ENCODE data around the gene ERC2.

The ERC2 gene

DNA sequence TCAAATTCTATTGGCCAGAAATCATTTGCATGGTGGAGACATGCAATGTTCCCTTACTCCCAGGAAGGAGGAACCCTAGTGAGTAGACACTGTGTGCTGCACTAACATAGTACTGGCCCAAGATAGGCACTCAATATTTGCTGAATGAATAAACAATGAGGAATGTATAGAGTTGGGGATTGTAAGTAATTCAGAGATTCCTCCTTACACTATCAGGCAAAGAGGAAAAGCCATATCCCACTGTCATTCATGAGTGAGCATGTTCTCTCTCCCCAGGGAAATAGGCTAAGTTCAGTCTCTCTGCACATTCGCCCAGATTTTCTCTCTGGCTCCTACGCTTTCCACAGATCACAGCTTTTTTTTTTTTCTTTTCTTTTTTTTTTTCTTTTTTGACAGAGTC is 826.3 kb downstream of the ERC2 start:
- no peak for DNase-seq (ENCODE audit: low read depth)

DNA sequence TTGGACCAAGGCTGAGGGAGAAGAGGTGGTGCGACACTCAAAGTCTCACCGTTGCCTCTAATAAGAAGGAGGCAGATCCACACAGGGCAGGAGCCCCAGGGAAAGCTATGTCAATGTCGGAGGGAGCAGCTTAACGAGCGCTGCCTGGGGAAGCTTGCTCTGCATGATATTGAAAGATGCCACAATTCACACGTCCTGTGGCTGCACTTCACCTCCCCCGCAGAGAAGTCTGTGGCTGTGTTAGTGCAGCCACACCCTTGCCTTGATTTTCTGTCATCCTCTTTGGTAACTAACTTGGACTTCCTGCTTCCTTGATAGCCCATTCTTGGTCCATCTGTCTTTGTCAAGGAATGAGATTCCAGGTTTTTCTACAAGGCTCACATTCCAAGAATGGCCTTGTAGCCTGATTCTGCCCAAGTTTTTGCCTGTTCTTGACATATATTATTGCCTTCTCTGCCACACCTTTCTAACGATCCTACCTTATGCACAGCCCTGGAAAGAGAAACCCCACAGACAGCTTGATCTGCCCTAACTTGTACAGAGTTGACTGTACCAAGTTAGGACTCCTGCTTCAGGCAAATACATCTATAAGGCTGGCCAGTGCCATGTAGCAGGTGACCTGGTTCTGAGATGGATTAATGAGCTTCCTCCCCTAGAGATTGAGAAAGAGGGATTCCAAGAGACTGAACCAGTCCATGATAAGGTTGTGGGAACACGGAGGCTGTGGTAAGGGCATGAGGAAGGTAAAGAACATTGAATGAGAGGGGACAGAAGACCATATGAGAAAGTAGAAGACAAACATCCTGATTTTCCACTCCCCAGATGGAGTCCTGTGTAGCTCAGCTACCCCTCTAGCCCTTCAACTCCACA is 828.1 kb downstream of the ERC2 start:
- no peak for DNase-seq (ENCODE audit: low read depth)

DNA sequence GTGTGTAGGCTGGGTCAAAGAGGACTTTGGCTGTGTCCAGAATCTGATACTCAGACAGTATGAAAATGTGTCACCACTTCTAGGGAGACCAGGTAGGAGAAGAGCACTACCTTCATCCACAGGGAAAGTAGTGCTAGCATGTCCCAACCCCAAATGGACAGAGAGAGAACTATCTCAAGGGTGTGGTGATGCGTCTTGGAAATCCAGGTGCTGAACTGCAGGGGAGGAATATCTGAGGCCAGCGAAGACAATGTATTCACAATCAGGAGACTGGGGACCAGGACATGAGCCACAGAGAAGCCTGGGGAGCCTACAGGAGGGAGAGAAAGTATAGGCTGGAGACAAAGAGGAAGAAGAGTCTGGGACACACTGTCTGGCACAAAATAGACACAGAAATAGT is 829.1 kb downstream of the ERC2 start:
- DNase-seq (ENCODE audit: low read depth): no peak

DNA sequence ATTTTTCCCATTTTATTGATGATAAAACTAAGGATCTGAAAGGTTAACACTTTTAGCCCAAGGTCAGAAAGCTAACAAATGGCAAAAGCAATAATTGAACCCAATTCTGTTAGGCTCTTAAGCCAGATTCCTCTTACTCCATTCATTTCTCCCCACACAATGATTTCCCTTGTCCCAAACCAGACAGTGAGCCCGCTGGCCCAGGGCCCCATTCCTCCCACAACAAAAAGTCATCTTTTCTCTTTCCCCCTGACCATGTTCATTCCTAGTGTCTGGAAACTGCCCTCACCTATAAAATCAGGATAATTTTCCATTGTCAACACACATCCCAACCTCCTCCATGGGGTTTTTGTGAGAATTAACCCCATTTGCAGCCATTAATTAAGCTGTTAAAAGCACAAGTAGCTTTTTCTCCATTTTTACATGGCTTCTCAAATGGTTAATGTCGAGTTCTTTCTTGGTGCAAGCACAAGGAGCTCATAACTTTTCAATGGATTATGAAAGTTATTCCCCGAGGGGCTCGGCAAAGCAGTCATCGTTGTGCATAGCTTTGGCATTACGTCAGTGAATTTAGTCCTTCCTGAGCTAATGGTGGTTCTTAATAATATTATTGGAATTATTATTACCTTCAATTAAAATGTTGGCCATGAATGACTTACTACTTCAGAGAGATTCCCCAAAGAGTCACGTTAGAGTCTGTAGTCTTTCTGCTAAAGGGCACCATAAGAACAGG is 830.2 kb downstream of the ERC2 start:
- DNase-seq (ENCODE audit: low read depth): no peak

DNA sequence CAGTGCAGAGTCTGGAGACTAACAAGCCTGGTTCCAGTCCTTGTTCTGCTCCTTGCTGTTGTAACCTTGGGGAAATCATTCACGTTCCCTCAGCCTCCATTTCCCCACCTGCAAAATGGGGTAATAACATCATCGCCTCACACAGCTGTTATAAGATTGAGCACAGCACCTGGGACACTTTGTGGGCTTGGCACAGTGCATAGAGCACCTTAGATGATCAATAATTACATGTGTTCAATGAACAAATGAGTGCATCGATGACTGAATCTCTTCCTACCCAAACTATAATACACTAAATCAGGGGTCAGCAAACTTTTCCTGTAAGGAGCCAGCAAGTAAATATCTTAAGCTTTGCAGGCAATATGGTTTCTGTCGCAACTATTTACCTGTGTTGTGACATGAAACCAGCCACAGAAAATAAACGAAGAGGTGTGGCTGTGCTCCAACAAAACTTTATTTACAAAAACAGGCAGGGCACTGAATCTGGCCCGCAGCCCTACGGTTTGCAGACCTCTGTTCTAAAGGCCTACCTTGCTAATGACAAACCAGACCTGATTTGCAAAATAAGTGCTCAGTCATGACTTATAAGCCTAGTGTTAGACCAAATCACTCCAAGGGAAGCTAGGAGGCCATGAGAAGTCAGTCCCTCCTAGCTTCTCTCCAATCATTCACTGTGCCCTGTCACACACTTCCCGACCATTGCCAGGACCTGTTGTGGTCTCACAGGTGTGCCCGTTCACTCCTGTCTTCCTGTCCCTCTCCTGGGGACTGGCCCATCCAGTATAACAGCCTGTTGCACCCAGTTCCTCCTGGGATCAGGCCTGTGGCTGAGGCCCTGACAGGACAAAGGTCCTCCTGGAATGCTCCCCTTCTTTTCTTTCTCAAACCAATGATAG is 831.7 kb downstream of the ERC2 start:
- no peak for DNase-seq (ENCODE audit: low read depth)

DNA sequence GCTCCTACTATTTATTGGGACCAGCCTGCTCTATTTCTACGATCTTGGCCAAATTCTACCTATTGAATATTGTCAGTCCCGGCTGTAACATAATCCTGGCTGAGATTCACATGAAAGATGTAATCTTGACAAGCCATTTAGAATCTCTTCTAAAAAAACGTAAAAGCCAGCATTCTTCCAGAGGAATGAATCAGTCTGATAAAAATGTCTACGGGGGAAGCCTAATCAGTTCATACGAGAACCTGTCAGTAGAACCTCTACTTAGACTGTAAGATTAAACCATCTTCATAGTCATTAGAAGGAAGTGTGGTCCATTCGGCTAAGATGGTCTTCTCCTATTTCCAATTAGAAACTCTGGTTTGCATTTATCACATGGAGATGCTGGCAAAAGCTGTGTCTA is 833.9 kb downstream of the ERC2 start:
- no peak for DNase-seq (ENCODE audit: low read depth)

DNA sequence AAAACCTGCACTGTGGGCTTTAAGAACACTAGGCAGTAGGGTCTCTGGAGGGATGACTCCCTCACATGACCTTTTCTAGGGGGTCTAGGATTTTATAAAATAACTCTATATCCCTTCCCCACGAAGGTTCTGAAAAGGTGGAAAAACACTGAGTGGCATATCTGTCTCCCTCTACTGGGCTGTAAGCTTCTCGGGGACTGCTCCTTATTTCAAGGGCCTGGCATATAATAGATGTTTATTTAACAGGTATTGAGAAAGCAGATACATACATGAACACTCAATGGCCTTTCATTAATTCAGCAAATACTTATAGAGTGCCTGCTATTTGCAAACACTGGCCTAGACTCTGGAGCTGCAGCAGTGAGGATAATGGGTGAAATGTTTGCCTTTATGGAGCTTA is 834.9 kb downstream of the ERC2 start:
- no peak for DNase-seq (ENCODE audit: low read depth)

DNA sequence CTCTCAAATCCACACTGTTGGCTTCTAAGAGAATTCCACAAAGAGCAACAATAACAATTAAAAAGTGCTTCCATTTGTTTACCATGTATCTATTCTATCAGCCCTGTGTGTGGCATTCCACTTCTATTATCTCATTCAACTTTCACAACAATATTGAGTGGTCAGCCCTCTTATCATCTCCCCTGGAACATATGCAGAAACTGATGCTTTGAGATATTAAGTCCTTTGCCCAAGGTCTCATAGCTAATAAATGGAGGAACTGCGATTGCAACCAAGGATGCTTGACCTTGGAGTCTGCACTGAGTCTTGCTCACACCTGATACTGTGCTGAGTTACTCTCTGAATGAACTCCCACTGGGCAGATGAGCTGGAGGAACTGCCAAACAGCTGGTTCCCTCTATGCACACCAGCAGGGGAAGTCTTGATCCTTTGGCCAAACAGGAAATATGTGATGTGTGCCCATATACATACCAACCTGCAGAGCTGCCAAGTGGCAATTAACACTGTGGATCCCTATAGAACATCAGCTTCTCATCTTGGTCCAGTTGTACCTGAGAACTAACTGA is 836.4 kb downstream of the ERC2 start:
- DNase-seq (ENCODE audit: low read depth): no peak

DNA sequence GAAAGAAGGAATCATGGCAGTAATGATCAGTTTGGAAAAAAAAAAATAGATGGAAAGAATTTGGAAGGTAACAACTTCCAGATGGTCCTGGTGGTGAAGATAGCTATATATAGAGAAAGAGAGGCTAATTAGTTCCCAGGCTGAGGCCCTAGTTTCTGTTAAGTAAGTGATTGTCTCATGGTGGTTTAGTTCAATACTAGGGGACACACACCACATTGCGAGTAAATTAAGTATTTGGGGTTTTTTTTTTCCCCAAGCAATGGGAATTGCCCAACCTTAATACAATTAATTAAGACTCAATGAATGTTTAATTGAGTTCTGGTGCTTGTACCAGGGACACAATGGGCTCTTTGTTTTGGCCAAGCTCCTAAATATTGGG is 837.4 kb downstream of the ERC2 start:
- no peak for DNase-seq (ENCODE audit: low read depth)

DNA sequence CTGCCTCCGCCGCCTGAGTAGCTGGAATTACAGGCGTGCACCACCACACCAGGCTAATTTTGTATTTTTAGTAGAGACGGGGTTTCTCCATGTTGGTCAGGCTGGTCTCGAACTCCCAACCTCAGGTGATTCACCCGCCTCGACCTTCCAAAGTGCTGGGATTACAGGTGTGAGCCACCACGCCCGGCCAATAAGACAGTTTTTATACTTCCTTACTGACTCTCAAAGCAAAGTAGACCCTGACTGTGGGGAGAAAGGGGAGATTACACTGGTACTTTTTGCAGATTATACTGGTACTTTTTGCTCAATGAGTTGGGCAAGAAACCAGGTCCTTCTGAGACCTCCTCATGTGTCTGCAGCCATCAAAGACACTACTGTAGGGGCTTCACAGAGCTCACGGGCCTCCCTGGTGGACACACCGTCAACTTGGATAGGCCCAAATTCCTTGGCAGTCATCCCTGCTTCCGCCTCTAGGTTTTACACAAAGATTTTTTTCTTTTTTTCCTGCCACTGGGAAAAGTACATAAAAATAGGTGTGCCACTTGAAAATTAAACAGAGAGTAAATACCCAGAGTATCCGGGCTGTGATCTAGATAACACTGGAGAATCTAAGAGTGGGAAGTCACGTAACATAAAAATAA is 837.9 kb downstream of the ERC2 start:
- no peak for DNase-seq (ENCODE audit: low read depth)

DNA sequence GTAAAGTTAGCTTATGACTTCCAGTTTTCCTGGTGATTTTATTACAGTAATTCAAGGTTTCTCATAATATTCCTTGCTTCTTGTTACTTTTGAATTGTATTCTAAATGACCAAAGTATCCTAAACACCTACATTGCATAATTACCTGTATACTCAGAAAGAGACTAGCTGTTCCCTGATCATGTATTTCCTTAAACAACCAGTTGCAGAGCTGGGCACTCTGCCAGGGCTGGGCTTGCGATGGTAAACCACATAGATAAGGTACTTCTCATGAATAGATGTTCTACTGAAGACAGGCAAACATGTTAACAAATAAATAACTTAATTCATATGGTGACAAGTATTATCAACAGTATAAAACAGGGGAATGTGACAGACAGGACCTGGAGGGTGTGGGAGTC is 838.8 kb downstream of the ERC2 start:
- no peak for DNase-seq (ENCODE audit: low read depth)

DNA sequence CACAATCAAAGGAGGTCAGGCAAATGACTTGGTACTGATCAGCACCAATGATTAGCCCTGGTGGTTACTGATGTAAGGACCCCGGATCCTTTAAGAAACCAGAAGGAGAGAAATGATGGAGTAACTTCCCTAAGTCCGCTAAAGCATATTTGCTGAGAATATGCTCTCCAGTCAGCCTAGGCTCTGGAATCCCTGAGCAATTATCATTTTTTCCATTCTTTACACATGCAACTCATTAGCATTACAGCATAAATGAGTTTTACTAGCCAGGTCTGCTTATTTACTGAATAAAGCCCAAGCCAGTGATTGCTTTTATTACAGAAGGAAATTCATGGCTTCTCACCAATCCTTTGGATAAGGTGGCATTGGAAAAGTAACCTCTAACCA is 842.0 kb downstream of the ERC2 start:
- no peak for DNase-seq (ENCODE audit: low read depth)

DNA sequence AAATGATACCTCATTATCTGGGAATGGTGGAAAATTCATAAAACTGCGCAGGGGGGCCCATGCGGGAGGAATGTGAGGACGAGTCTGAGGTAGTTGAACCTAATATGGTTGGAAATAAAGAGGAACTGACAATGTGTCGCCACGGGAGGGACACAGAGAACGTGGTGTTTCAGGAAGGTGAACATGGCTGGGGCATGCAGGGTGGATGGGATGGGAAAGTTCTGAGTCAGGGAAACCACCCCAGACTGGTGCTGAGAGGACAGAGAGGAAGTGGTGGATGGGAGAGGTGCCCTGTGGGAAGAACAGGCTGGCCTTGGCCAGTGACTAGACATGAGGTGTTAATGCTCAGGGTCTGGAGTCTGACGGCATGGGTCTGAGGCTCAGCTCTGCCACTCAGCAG is 844.0 kb downstream of the ERC2 start:
- DNase-seq (ENCODE audit: low read depth): no peak

DNA sequence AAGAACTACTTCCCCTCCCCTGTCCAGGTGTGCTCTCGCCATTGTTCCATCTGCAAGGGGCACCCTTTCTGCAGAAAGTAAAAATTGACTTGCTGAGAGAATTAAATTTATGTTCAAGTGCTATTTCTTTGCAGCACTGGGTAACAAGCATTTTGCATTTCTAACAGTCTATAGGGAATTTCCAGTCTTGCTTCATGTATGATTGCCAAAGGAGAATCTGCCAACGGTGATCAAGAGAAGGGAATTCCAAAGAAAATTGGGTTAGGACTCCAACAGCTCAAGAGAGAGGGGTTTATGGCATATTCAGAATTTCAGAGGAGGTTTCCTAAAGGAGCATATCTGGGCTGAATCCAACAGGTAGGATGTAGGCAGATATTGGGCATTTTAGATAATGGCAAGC is 844.5 kb downstream of the ERC2 start:
- DNase-seq (ENCODE audit: low read depth): no peak

DNA sequence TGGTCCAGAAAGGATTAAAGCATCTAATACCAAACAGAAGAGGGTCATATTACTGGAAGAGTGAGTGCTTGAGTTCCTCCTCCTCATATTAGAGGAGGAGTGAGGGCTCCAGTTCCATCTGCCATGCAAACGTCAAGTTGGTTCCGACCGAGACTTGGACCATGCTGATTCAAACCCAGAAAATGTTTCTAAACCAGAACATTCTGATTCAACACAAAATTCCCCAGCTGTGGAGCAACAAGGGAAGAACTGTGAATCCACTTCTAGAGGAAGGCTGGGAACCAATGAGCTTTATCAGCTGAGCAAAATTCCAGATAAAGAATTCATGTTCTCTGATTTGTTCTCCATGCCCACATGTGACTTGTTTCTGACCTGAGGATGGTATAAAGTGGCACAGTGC is 845.5 kb downstream of the ERC2 start:
- no peak for DNase-seq (ENCODE audit: low read depth)

DNA sequence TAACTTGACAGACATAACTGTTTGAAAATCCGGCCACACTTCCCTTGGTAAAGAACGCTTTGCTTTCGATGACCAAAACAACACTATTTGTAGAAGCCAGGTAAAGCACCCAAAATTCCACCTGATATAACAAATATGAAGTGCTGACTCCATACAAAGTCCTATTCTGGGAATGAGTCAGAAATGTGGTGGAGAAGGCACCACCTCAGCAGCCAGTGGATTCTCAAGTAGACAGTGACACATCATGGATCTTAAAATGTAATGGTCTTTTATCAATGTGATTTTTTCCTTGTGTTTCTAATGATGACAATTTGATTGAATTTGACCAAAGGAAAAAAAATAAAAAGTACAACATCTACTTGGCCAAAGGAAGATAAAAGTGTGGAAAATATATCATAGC is 846.2 kb downstream of the ERC2 start:
- no peak for DNase-seq (ENCODE audit: low read depth)

DNA sequence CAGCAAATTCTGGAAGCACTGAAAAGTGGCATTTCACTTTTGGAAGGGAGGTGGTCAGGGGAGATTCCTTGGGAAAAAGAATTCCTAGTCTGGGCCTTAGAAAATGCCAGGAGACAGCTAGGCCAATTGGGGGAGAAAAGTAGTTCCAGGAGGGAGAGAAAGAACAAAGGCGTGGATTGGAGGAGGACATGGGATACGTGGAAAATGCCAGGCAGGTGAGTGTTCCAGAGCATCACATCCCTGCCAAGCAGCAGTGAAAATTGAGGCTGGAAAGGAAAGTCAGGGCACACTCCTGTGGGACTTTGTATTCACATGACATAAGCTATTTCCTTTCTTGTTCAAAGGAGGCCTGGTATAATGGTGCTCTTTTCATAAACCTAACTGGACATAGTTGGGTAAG is 846.6 kb downstream of the ERC2 start:
- DNase-seq (ENCODE audit: low read depth): no peak

DNA sequence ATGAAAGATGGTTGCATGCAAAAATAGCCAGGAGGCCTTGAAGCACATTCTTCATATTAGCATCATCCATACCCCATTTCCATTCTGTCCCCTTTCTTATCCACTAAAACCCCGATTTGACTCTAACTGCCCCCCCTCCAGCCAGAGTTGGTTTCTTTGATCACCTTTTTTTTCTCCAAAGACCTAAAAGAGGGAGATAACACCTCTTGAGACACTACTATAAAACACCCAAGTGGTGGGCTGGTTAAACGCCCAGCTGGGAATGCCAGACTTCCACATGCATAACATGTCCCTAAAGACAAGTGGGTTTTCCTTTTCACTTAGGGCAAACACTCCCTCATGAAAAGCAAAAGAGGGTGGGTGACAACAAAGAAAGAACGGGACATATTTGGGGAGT is 847.2 kb downstream of the ERC2 start:
- no peak for DNase-seq (ENCODE audit: low read depth)

DNA sequence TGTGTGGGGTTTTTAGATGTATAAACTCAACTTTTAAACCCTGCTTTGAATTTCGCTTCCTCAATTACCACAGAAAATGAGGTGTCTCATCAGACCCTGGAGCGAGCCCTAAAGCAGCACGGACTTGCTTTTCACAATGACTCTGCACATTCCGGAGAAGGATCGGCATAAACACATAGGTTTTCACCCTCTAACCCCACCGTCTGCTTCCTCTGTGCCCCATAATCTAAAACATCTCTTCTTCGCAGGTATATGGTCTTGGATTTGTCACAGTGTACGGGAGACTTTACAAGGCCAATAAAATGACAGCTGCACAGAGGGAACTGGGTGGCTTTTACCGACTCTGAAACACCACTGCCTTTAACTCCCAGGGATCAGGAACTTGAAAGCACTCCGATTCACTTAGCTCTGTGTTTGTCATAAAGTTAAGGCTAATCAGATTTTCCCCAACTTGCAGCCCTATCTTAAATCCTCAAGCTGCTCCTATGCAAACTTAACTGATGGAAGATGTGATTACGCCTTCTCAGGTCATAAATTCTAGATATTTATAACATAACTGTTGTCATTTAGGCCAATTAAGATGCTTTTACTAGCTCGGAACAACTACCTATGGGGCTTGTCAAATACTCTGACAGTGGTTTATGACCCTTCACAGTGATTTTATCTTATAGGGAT is 847.8 kb downstream of the ERC2 start:
- DNase-seq (ENCODE audit: low read depth): no peak

DNA sequence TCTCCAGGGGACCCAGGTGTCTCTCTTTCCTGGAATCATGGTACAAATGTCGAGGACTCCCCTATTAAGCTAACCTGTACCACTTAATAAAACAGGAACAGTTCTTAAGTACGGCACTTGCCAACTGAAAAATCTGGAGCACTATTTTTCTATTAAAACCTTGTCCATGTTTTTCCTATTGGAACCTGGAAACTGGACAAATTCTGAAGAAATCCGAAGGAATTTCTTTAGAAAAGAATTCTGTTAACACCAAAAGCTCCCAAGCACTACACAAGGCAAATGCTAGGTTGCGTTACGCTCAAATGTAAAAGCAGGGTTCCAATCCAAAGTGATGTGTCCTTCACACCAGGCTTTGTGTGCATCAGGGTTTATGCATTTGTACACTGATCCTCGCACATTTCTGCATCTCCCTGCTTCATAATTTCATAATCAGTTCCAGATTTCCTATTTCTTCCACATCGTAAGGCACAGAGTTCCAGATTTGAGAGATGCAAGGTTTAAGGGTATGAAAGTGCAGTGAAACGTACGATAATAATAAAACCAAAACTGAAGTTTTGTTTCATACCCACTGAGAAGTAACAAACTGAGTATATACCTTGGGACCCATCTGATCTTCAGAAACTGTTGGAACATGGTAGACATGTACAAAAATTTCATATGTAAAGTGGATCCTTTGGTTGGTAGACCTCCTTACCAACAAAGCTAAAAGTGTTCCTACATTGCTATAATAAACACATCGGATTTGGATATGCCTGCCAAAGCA is 849.0 kb downstream of the ERC2 start:
- no peak for DNase-seq (ENCODE audit: low read depth)

DNA sequence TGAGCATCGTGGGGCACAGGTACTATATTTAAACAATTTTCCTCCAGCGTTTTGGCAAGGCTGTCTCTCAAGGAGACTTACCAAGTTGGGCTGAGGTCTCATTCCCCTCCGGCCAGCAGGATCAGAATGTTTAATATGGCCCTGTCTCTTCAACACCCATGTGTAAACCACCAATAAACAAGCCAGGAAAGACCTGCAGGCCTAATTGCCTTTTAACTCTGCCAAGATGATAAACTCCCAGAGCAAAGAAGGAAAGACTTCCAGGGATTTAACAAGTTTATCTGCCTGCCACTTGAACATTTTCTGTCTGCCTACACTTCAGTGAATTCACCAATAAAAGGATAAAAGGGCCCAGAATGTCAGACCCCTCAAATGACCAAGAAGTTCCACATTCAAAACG is 850.9 kb downstream of the ERC2 start:
- no peak for DNase-seq (ENCODE audit: low read depth)

Data from stimulated activated CD8-positive, alpha-beta memory T cell treated with anti-CD3 and anti-CD28 coated beads, Interleukin-4, amount 100 ng/mL, for 24 hours (primary cell).